ENCODE results near the gene ELMO1. TPM values are rescaled to one million over a fixed set of nuclear protein-coding genes. Genes with fewer than 3 reads are reported as not detected.

ELMO1 gene
- total and polyA plus RNA-seq, 4 donors: 6.7 to 51.5 (median 14.8) TPM

GRCh38 chr7:37428681-37429434 lies 19.8 kb downstream of the ELMO1 start:
- Histone ChIP-seq H3K27me3 (ENCODE audit: control insufficient read depth in 4 of 4, insufficient read depth in 4 of 4, low read length in 3 of 4) (no peaks in the 10 kb centered on the region), H3K27ac (ENCODE audit: low read depth in 1 of 2, low read length in 2 of 2) (no peak overlapping the region), H3K4me3 (ENCODE audit: low read depth in 1 of 3, low read length in 3 of 3) (no peak overlapping the region), H3K36me3 (ENCODE audit: control insufficient read depth in 4 of 4, insufficient read depth in 3 of 4, low read depth in 1 of 4, low read length in 3 of 4) (peaks cover 0 to 4% (median 0%) of the 10 kb centered on the region in 4 donors), H3K9me3 (ENCODE audit: control insufficient read depth in 4 of 4, low read length in 3 of 4) (no peaks in the 10 kb centered on the region), H3K4me1 (ENCODE audit: control insufficient read depth in 4 of 4, insufficient read depth in 4 of 4, low read length in 3 of 4) (peaks cover 0 to 22% (median 12%) of the 10 kb centered on the region in 4 donors), H3K9ac (ENCODE audit: low read depth in 1 of 2, low read length in 2 of 2) (no peak overlapping the region)
- TF ChIP-seq HNF4G (IDR thresholded peaks at IDR 0.05) (no peak), NR2F2 (IDR thresholded peaks at IDR 0.05) (no peak), RXRA (IDR thresholded peaks at IDR 0.05) (no peak), ZBTB33 (IDR thresholded peaks at IDR 0.05) (no peak), SP1 (IDR thresholded peaks at IDR 0.05) (no peak), REST (IDR thresholded peaks at IDR 0.05) (no peak), HNF4A (conservative IDR thresholded peaks at IDR 0.05) (no peak), GABPA (IDR thresholded peaks at IDR 0.05 in 1 of 2, conservative IDR thresholded peaks at IDR 0.05 in 1 of 2) (no peak), CTCF (IDR thresholded peaks at IDR 0.05; ENCODE audit: low read depth, low read length, missing input control) (no peak), FOXA2 (IDR thresholded peaks at IDR 0.05) (no peak), RAD21 (IDR thresholded peaks at IDR 0.05) (no peak), EGR1 (IDR thresholded peaks at IDR 0.05; ENCODE audit: low read depth in 2 of 2) (no peak), MAX (IDR thresholded peaks at IDR 0.05) (no peak), JUND (IDR thresholded peaks at IDR 0.05) (no peak), FOXA1 (IDR thresholded peaks at IDR 0.05) (no peak), ATF3 (IDR thresholded peaks at IDR 0.05) (no peak), TAF1 (conservative IDR thresholded peaks at IDR 0.05) (no peak), YY1 (IDR thresholded peaks at IDR 0.05) (no peak)
- WGBS: 90% methylated on average over 6 of the region's 6 CpGs
- DNase-seq (ENCODE audit: low spot score): no peak

All from liver (tissue), 9 donors.